ENCODE data around the gene MYO1G.

GRCh38 chr7:44977304-44977958, 1.4 kb downstream of the MYO1G start:
- TF ChIP-seq RAD21 (conservative IDR thresholded peaks at IDR 0.05 in 1 of 2, IDR thresholded peaks at IDR 0.05 in 1 of 2) (no peak), CTCF (IDR thresholded peaks at IDR 0.05) (no peak), E2F6 (IDR thresholded peaks at IDR 0.05; ENCODE audit: borderline replicate concordance, low read depth) (no peak), POLR2A (IDR thresholded peaks at IDR 0.05; ENCODE audit: low read length) (no peak), POLR2AphosphoS2 (conservative IDR thresholded peaks at IDR 0.05; ENCODE audit: low read length) (no peak), CHD2 (IDR thresholded peaks at IDR 0.05; ENCODE audit: low read length, partially characterized antibody) (no peak), BHLHE40 (IDR thresholded peaks at IDR 0.05; ENCODE audit: low read depth, low read length) (no peak)

Data from A549 (cell line).